ENCODE results near the gene C7. TPM values are rescaled to one million over a fixed set of nuclear protein-coding genes. Genes with fewer than 3 reads are reported as not detected.

Gene C7
- total RNA-seq, 2 donors from 2014 or later, result 0.88 to 2.7 TPM

GRCh38 chr5:40987349-40987748 is 78.1 kb downstream of the C7 start:
- Mint-ChIP-seq H3K27me3 (ENCODE audit: insufficient read depth) (no peaks in the 10 kb centered on the region), H3K27ac (no peak overlapping the region), H3K36me3 (ENCODE audit: low read depth) (no peaks in the 10 kb centered on the region), H3K9me3 (peaks cover 2% of the 10 kb centered on the region), H3K4me1 (peaks cover 20% of the 10 kb centered on the region), H3K4me3 (no peak overlapping the region)
- Histone ChIP-seq H3K27ac (ENCODE audit: low read depth, low read length) (no peak overlapping the region), H3K9ac (ENCODE audit: extremely low read depth, low read length, poor library complexity, severe bottlenecking) (no peak overlapping the region), H3K27me3 (ENCODE audit: control insufficient read depth, insufficient read depth, low read length, poor library complexity, severe bottlenecking) (no peaks in the 10 kb centered on the region), H3K9me3 (ENCODE audit: control insufficient read depth, low read length) (peaks cover 8% of the 10 kb centered on the region), H3K36me3 (ENCODE audit: control insufficient read depth, insufficient read depth, low read length) (no peaks in the 10 kb centered on the region), H3K4me1 (ENCODE audit: control insufficient read depth, insufficient read depth, low read length) (no peaks in the 10 kb centered on the region), H3K4me3 (ENCODE audit: low read length) (no peak overlapping the region)
- DNase-seq, result no peak
- TF ChIP-seq CTCF (conservative IDR thresholded peaks at IDR 0.05), result no peak

GRCh38 chr5:40988746-40989510 is 79.6 kb downstream of the C7 start:
- no peaks in the 10 kb centered on the region for H3K27me3 Mint-ChIP-seq (ENCODE audit: insufficient read depth)
- H3K4me1 Mint-ChIP-seq, result peaks cover 18% of the 10 kb centered on the region
- H3K36me3 ChIP-seq (ENCODE audit: control insufficient read depth, insufficient read depth, low read length), result no peaks in the 10 kb centered on the region
- no peak overlapping the region for H3K9ac ChIP-seq (ENCODE audit: extremely low read depth, low read length, poor library complexity, severe bottlenecking)
- H3K9me3 ChIP-seq (ENCODE audit: control insufficient read depth, low read length), result peaks cover 8% of the 10 kb centered on the region
- no peak for TF ChIP-seq CTCF (conservative IDR thresholded peaks at IDR 0.05)
- no peak for DNase-seq
- peaks cover 4% of the 10 kb centered on the region for H3K9me3 Mint-ChIP-seq
- H3K27me3 ChIP-seq (ENCODE audit: control insufficient read depth, insufficient read depth, low read length, poor library complexity, severe bottlenecking), result no peaks in the 10 kb centered on the region
- H3K4me3 ChIP-seq (ENCODE audit: low read length), result no peak overlapping the region
- 95 to 98% methylated on average over 6 to 8 of the region's 8 CpGs for WGBS, 2 experiments (ENCODE audit: insufficient coverage in 1 of 2, insufficient read length in 1 of 2)
- no peaks in the 10 kb centered on the region for H3K36me3 Mint-ChIP-seq (ENCODE audit: low read depth)
- H3K4me3 Mint-ChIP-seq, result no peak overlapping the region
- no peak overlapping the region for H3K27ac Mint-ChIP-seq
- no peak overlapping the region for H3K27ac ChIP-seq (ENCODE audit: low read depth, low read length)
- H3K4me1 ChIP-seq (ENCODE audit: control insufficient read depth, insufficient read depth, low read length), result no peaks in the 10 kb centered on the region

GRCh38 chr5:40991168-40991980 is 82.1 kb downstream of the C7 start:
- H3K27ac Mint-ChIP-seq, result no peak overlapping the region
- no peak overlapping the region for H3K4me3 ChIP-seq (ENCODE audit: low read length)
- DNase-seq, result no peak
- no peak overlapping the region for H3K9ac ChIP-seq (ENCODE audit: extremely low read depth, low read length, poor library complexity, severe bottlenecking)
- no peak overlapping the region for H3K27ac ChIP-seq (ENCODE audit: low read depth, low read length)
- H3K4me1 Mint-ChIP-seq, result peaks cover 6% of the 10 kb centered on the region
- H3K9me3 Mint-ChIP-seq, result peaks cover 4% of the 10 kb centered on the region
- H3K27me3 ChIP-seq (ENCODE audit: control insufficient read depth, insufficient read depth, low read length, poor library complexity, severe bottlenecking), result no peaks in the 10 kb centered on the region
- no peaks in the 10 kb centered on the region for H3K27me3 Mint-ChIP-seq (ENCODE audit: insufficient read depth)
- H3K4me3 Mint-ChIP-seq, result no peak overlapping the region
- H3K36me3 ChIP-seq (ENCODE audit: control insufficient read depth, insufficient read depth, low read length), result no peaks in the 10 kb centered on the region
- H3K9me3 ChIP-seq (ENCODE audit: control insufficient read depth, low read length), result peaks cover 8% of the 10 kb centered on the region
- no peaks in the 10 kb centered on the region for H3K36me3 Mint-ChIP-seq (ENCODE audit: low read depth)
- no peaks in the 10 kb centered on the region for H3K4me1 ChIP-seq (ENCODE audit: control insufficient read depth, insufficient read depth, low read length)
- TF ChIP-seq CTCF (conservative IDR thresholded peaks at IDR 0.05), result no peak
- 44 to 86% methylated on average over 1 to 2 of the region's 2 CpGs for WGBS, 2 experiments (ENCODE audit: insufficient coverage in 1 of 2, insufficient read length in 1 of 2)
